ENCODE results near the gene MIA2. TPM values are rescaled to one million over a fixed set of nuclear protein-coding genes. Genes with fewer than 3 reads are reported as not detected.
A peak's percentile ranks its signal among the peaks of the same experiment; 100 is the strongest.
"Not testable (repeated sequence)": the region's sequence is repeated elsewhere in the genome, so short reads cannot be mapped to it uniquely, and the experiment has no call there.

Gene MIA2
- total RNA-seq, 2 donors from 2014 or later: 17.6 to 19.0 TPM

DNA sequence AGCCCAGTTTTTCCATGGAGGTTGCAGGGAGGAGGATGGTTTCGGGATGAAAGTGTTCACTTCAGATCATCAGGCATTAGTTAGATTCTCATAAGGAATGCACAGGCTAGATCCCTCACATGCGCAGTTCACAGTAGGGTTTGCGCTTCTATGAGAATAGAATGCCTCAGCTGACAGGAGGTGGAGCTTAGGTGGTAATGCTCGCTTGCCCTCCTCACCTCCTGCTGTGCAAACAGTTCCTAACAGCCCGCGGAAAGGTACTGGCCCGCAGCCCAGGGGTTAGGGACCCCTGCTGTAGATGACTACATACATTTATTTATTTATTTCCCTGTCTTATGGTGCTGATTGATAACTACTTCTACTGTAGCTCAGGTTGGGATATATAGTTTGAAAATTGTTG, 105.3 kb downstream of the MIA2 start:
- no peak for ATAC-seq
- Mint-ChIP-seq H3K36me3 (peaks cover 9 to 17% of the 10 kb centered on the region in 2 donors), H3K27ac (no peak overlapping the region), H3K9me3 (peaks cover 0 to 5% of the 10 kb centered on the region in 2 donors)
- no peak for DNase-seq (ENCODE audit: low spot score in 2 of 2)

DNA sequence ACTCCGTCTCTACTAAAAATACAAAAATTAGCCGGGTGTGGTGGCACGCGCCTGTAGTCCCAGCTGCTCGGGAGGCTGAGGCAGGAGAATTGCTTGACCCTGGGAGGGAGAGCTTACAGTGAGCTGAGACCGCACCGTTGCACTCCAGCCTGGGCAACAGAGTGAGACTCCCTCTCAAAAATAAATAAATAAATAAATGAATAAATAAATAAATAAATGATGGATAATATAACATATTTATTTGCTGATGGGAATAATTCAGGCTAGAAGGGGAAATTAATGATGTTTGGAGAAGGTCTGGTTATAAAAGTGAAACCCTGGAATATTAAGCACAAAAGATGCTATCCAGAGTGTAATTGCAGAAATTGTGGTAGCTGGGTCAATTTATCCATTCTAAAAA, 107.4 kb downstream of the MIA2 start:
- DNase-seq (ENCODE audit: low spot score in 2 of 2); ATAC-seq; H3K9me3 Mint-ChIP-seq: not testable (repeated sequence)
- peak overlapping the region in 1 of 2 donors; percentile 22 for H3K27ac Mint-ChIP-seq
- peaks cover 9 to 17% of the 10 kb centered on the region in 2 donors for H3K36me3 Mint-ChIP-seq

DNA sequence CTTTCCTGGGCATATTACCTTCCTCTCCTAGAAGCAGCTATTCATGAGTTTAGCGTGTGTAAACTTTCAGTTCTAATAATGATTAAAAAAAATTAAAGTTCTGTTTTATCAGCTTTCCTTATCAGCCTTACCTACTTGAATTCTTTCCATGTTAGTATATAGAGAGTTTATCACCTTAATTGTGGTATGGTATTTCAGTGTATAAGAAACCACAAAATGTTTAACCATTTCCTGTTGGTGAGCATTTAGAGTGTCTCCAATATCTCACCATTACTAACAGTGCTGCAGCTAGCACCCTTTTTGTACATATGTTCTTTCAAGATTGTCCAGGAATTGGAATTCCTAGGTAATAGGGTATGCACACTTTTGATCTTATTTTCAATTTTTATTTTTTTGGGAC, 109.1 kb downstream of the MIA2 start:
- DNase-seq (ENCODE audit: low spot score in 2 of 2) (no peak), ATAC-seq (peak; percentile 59 to 67)
- no peak overlapping the region for H3K27ac Mint-ChIP-seq
- peaks cover 0 to 5% of the 10 kb centered on the region in 2 donors for H3K9me3 Mint-ChIP-seq
- H3K36me3 Mint-ChIP-seq: peaks cover 13 to 17% of the 10 kb centered on the region in 2 donors

DNA sequence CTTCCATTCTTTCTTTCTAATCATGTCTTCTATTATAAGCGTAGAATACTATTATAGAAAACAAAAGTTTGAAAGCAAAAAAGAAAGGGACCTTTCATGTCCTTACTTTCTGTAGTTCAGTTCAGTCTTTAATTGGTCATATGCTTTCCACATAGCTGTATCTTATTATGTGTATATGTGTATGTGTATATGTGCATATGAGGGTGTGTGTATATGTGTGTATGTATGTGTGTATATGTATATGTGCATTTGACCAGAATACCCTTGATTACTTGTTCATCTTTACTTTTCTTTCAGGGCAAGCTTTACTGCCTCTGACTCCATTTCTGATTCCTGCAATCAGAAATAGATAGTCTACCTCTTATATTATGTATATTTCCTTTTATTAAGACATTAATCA, 109.9 kb downstream of the MIA2 start:
- no peak for DNase-seq (ENCODE audit: low spot score in 2 of 2)
- Mint-ChIP-seq H3K9me3 (peaks cover 0 to 5% of the 10 kb centered on the region in 2 donors), H3K27ac (no peak overlapping the region), H3K36me3 (peaks cover 13 to 19% of the 10 kb centered on the region in 2 donors)
- ATAC-seq: no peak

DNA sequence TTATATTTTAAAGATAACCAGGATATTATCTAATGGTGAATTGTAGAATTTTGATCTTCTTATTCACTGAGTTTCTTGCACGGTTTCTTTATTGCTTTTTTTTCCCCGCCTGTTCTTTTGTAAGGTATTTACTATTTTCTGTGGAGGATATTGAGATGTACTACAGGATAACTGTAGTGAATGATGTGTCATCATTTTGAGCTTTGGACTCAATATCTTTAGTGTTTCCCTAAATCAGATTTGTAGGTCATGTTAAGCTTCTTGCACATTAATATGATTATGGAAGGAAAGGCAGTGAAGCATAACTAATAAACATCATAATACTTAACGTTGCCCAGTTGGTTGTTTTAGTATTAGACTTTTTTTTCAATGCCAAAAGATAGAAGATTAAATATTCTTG, 117.2 kb downstream of the MIA2 start:
- Mint-ChIP-seq H3K9me3 (peaks cover 11% of the 10 kb centered on the region in 2 donors), H3K36me3 (peaks cover 19 to 39% of the 10 kb centered on the region in 2 donors), H3K27ac (no peak overlapping the region)
- no peak for ATAC-seq
- DNase-seq (ENCODE audit: low spot score in 2 of 2): no peak

DNA sequence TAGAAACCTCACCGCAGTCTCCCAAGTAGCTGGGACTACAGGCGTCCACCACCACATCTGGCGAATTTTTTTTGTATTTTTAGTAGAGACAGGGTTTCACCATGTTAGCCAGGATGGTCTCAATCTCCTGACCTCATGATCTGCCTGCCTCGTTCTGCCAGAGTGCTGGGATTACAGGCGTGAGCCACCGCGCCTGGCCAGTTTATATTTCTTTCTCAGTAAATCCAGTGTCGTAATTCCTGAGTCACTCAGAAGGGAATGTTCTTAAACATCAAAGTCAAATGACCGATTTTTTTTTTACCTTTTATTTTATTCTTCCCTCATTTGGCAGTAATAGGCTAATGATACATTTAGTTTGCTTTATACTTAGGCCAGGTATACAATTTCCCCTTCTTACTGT, 118.0 kb downstream of the MIA2 start:
- DNase-seq (ENCODE audit: low spot score in 2 of 2) (no peak), ATAC-seq (no peak)
- H3K27ac Mint-ChIP-seq: no peak overlapping the region
- peaks cover 25 to 46% of the 10 kb centered on the region in 2 donors for H3K36me3 Mint-ChIP-seq
- H3K9me3 Mint-ChIP-seq: peaks cover 11 to 17% of the 10 kb centered on the region in 2 donors

DNA sequence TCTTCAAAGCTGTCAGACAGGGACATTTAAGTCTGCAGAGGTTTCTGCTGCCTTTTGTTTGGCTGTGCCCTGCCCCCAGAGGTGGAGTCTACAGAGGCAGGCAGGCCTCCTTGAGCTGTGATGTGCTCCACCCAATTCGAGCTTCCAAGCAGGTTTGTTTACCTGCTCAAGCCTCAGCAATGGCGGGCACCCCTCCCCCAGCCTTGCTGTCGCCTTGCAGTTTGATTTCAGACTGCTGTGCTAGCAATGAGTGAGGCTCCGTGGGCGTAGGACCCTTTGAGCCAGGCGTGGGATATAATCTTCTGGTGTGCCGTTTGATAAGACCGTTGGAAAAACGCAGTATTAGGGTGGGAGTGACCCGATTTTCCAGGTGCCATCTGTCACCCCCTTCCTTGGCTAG, 125.4 kb downstream of the MIA2 start:
- H3K9me3 Mint-ChIP-seq: peaks cover 11 to 19% of the 10 kb centered on the region in 2 donors
- peaks cover 62 to 70% of the 10 kb centered on the region in 2 donors for H3K36me3 Mint-ChIP-seq
- not testable (repeated sequence) for ATAC-seq; DNase-seq (ENCODE audit: low spot score in 2 of 2); H3K27ac Mint-ChIP-seq

DNA sequence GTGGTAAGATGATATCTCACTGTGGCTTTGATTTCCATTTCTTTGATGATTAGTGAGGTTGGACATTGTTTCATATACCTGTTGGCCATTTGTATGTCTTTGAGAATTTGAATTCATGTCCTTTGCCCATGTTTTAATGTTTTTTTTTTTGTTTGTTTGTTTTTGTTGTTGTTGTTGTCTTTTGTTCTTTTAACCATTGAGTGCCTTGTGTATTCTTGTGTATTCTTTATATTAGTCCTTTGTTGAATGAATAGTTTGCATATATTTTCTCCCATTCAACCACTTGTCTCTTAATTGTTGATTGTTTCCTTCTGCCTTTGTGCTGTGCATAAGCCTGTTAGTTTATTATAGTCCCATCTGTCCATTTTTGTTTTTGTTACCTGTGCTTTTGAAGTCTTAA, 126.6 kb downstream of the MIA2 start:
- H3K9me3 Mint-ChIP-seq: peaks cover 12 to 20% of the 10 kb centered on the region in 2 donors
- no peak for DNase-seq (ENCODE audit: low spot score in 2 of 2)
- peaks cover 67 to 76% of the 10 kb centered on the region in 2 donors for H3K36me3 Mint-ChIP-seq
- no peak overlapping the region for H3K27ac Mint-ChIP-seq
- ATAC-seq: no peak

DNA sequence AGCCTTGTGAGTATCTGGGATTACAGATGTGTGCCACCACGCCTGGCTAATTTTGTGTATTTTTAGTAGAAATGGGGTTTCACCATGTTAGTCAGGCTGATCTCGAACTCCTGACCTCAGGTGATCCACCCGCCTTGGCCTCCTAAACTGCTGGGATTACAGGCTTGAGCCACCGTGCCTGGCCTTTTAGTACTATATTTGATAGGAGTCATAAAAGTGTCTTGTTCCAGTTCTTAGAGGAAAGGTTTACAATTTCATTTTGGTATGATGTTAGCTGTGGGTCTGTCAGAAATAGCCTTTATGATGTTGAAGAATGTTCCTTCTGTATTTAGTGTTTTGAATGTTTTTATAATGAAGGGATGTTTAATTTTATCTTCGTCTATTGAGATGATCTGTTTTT, 127.8 kb downstream of the MIA2 start:
- DNase-seq (ENCODE audit: low spot score in 2 of 2); H3K27ac Mint-ChIP-seq; ATAC-seq: not testable (repeated sequence)
- Mint-ChIP-seq H3K9me3 (peaks cover 15 to 23% of the 10 kb centered on the region in 2 donors), H3K36me3 (peaks cover 68 to 78% of the 10 kb centered on the region in 2 donors)

DNA sequence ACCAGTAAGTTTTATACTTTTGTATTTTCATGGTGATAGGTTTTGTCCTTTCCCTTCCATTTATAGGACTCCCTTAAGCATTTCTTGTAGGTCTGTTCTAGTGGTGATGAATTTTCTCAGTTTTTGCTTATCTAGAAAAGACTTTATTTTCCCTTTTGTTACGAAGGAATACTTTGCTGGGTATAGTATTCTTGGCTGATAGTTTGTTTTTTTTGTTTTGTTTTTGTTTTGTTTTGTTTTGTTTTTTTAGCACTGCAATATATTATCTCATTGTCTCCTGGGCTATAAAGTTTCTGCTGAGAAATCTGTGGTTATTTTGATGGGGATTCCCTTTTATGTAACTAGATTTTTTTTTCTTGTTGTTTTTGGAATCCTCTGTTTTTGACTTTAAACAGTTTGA, 130.8 kb downstream of the MIA2 start:
- Mint-ChIP-seq H3K9me3 (peaks cover 15 to 22% of the 10 kb centered on the region in 2 donors), H3K27ac (no peak overlapping the region), H3K36me3 (peaks cover 50 to 57% of the 10 kb centered on the region in 2 donors)
- no peak for DNase-seq (ENCODE audit: low spot score in 2 of 2)
- ATAC-seq: no peak

DNA sequence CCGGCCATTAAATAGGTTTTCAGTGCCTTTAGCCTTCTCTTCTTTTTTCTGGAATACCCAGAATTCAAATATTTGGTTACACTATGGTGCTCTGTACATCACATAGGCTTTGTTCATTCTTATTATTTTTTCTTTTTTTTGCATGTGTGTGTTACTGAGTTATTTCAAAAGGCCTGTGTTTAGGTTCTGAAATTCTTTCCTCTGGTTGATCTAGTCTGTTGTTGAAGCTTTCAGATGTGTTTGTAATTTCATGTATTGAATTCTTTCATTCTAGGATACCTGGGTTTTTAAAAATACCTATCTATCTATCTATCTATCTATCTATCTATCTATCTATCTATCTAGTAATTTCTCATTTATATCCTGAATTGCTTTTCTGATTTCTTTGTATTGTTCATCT, 131.6 kb downstream of the MIA2 start:
- DNase-seq (ENCODE audit: low spot score in 2 of 2): no peak
- peaks cover 44 to 48% of the 10 kb centered on the region in 2 donors for H3K36me3 Mint-ChIP-seq
- H3K9me3 Mint-ChIP-seq: peaks cover 15 to 22% of the 10 kb centered on the region in 2 donors
- no peak overlapping the region for H3K27ac Mint-ChIP-seq
- no peak for ATAC-seq

DNA sequence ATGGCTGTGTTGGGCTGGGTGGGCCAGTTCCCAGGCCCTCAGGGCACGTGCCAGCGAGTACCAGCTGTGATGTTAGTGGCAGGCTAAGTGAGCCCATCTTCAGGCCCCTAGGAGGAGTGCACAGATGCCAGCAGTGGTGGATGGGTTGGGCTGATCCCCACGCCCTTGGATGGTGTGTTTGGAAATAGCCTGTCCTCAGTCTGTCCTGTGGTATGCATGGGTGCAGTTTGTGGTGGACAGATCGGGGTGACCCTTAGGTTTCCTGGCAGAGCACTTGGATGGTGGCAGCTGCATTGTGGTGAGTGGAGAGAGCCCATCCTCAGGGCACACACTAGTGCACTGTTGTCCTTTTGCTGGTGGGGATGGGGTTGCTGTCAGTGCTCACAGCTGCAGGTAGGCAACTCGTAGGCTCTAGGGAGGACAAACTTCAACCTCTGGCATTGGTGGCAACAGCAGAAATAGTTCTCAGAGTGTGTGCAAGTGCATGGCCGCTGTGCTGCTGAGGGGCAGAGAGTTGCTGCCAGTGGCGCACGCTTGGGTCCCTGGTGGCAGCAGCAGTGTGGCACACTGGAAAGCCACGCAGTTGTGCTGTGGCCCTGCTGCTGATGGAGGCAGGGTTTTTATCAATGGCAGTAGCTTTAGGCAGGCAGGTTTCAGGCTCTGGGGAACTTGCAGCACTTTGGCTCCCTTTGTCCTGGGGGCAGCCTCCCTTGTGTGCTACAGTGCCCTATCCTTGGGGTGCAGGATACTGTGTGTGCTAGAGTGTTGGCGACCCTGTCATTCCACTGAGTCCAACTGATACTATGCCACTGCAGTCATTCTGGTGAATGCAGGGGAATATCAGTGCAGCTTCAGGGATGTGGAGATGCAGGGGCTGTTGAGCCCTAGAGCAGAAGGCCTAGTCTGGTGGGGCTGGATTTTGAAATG, 133.0 kb downstream of the MIA2 start:
- peak overlapping the region; percentile 11 to 31 for H3K27ac Mint-ChIP-seq
- peaks cover 15 to 22% of the 10 kb centered on the region in 2 donors for H3K9me3 Mint-ChIP-seq
- DNase-seq (ENCODE audit: low spot score in 2 of 2): no peak
- ATAC-seq: no peak
- peaks cover 38 to 40% of the 10 kb centered on the region in 2 donors for H3K36me3 Mint-ChIP-seq

DNA sequence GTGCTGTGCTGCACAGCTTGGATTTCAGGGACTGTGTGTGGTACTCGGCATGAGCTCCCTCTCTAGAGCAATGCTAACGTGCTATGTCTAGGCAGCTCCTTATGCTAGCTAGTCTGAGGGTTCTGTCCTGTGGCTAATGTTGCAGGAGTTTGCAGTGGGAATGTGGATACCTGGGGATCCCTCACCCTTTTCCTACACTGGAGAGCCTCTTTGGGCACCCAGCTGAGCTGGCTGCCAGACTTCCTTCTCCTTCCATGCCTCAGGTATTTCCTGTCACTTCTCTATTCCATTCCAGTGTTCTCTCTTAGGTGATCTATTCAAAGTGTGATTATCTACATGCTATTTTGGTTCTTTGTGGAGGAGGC, 133.7 kb downstream of the MIA2 start:
- Mint-ChIP-seq H3K36me3 (peaks cover 34 to 35% of the 10 kb centered on the region in 2 donors), H3K9me3 (peaks cover 13 to 19% of the 10 kb centered on the region in 2 donors), H3K27ac (no peak overlapping the region)
- DNase-seq (ENCODE audit: low spot score in 2 of 2) (no peak), ATAC-seq (no peak)

DNA sequence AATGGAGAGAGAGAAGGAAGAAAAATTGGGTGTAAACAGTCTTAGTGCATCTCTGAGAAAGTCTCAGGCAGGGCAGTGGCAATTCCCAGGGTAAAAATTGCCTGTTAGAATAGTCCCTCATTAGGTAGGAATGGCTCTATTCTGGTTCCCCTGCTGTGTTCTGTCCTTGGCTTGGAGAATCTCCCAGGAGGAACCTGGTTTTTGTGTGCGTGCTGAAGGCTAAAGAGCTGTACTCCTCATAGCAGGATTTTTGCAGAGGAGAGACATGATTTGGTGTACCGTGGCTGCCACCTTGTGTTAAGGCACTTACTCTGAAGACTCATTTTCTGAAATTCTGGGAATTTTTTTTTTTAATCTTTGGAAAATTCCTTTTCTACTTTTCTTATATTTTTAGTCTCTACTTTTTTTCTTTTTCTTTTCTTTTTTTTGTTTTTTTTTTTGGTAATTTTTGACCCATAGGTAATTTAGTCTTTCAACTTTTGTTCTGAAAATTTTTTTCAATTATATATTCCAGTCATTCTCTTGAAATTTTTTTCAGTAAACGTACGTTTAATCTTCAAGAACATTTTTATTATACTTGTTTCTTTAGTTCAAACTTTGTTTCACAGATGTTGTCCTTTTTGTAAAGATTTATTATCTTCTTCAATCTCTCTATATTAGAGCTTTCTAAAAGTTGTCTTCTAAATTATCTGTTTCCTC, 134.7 kb downstream of the MIA2 start:
- peak in 1 of 2 donors; percentile 26 for DNase-seq (ENCODE audit: low spot score in 2 of 2)
- ATAC-seq: no peak
- Mint-ChIP-seq H3K36me3 (peaks cover 25 to 30% of the 10 kb centered on the region in 2 donors), H3K9me3 (peaks cover 8 to 13% of the 10 kb centered on the region in 2 donors), H3K27ac (no peak overlapping the region)

DNA sequence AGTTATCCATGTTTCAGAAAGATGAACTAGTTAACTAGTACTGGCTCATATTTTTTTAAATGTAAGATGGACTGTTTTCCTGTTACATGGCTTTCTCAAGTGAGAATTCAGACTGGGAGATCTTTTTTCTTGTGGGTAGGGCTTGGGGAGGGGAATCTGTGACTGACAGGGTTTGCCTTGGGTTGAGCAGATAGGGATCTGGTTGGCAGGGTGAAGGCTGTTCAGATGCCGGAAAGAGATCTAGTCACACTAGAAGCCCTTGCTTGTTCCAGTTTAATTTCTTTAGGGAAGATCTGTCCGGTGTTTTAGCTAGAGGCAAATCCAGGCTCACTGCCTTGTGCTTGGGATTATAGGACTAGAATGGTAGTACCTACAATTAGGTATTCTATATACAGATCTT, 135.3 kb downstream of the MIA2 start:
- Mint-ChIP-seq H3K36me3 (peaks cover 18 to 24% of the 10 kb centered on the region in 2 donors), H3K9me3 (peaks cover 4 to 9% of the 10 kb centered on the region in 2 donors), H3K27ac (no peak overlapping the region)
- ATAC-seq (no peak), DNase-seq (ENCODE audit: low spot score in 2 of 2) (no peak)

DNA sequence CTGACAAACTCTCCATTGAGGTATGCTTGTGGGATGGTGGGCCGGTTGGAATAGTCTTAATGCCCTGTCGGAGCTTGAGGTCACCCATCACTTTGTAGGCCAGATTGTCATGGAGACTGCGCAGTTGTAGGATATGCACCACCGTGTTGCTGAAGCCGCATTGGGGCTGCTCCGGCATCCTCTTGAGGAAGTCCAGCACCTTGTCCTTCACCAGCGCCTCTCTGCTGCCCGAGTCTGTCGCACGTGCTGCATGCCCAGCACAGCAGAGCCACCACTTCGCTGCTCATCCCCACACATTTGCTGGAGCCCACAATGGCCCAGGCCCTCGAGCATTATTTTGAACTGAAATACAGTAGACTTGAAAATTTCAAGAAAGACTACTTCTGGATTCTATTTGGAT, 136.7 kb downstream of the MIA2 start:
- Mint-ChIP-seq H3K36me3 (peaks cover 12% of the 10 kb centered on the region in 2 donors), H3K27ac (no peak overlapping the region), H3K9me3 (peaks cover 2 to 6% of the 10 kb centered on the region in 2 donors)
- ATAC-seq: no peak
- DNase-seq (ENCODE audit: low spot score in 2 of 2): no peak

DNA sequence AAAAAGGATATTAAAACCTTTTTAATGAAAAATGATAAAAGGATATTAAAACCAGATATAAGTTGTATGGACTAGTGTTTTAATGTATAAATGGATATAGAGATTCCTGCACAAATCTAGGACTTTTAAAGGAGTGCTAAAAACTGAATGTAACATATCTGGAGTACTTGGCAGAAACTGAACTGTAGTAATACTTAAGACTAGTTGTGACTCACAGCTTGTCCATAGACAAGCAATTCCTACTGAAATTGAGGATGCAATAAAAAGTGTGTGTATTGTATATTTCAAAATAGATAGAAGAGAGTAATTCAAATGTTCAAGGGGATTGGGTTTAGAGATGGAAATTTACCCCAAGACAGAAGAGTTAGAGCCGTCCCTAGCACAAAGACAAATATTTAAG, 138.9 kb downstream of the MIA2 start:
- DNase-seq (ENCODE audit: low spot score in 2 of 2) (no peak), ATAC-seq (no peak)
- H3K36me3 Mint-ChIP-seq: peaks cover 5 to 6% of the 10 kb centered on the region in 2 donors
- H3K27ac Mint-ChIP-seq: no peak overlapping the region
- no peaks in the 10 kb centered on the region for H3K9me3 Mint-ChIP-seq
